ENCODE measurements around the gene SH3PXD2A.

SH3PXD2A gene

DNA sequence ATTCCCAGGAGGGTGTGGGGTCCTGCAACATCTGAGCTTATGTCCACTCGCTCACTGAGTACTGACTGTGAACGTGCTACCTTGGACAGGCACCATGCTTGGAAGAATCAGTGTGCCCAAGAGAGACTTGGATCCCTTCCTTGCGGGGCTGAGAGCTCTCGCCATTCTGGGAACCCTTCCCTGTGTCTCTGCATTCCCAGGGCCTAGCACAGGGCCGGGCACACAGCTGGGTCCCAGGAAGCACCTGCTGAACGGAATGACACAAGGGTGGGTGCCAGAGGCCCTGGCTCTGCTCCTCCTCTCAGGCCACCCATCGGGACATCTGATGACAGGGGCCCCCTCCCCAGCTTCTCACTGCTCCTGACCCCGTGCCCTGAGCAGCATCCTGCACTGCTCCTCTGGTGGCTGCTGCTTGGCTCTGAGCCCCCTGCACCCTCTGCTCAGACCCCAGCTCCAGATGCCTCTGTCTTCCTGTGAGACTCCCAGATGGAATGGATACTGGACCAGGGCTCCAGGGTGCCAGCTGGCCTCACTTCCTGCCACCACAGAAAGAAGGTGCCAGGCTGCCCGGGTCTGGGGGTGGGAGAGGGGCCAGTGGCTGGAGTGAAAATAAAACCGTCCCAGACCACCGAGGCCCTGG is 232.3 kb downstream of the SH3PXD2A start:
- H3K27ac ChIP-seq = peak overlapping the region; percentile 68 to 89
- no peaks in the 10 kb centered on the region for H3K27me3 ChIP-seq
- TF ChIP-seq, protein P1, sequence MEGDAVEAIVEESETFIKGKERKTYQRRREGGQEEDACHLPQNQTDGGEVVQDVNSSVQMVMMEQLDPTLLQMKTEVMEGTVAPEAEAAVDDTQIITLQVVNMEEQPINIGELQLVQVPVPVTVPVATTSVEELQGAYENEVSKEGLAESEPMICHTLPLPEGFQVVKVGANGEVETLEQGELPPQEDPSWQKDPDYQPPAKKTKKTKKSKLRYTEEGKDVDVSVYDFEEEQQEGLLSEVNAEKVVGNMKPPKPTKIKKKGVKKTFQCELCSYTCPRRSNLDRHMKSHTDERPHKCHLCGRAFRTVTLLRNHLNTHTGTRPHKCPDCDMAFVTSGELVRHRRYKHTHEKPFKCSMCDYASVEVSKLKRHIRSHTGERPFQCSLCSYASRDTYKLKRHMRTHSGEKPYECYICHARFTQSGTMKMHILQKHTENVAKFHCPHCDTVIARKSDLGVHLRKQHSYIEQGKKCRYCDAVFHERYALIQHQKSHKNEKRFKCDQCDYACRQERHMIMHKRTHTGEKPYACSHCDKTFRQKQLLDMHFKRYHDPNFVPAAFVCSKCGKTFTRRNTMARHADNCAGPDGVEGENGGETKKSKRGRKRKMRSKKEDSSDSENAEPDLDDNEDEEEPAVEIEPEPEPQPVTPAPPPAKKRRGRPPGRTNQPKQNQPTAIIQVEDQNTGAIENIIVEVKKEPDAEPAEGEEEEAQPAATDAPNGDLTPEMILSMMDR (IDR thresholded peaks at IDR 0.05) = no peak
- intact Hi-C loops (cut with DNase I; ENCODE audit: low total_unique reads) = no loop called here
- H3K4me1 ChIP-seq = peaks cover 11 to 86% (median 76%) of the 10 kb centered on the region in 4 donors
- DNase-seq = no peak
- H3K9me3 ChIP-seq = no peaks in the 10 kb centered on the region
- H3K36me3 ChIP-seq = peaks cover 7 to 59% (median 27%) of the 10 kb centered on the region in 3 donors
- no peak overlapping the region for H3K4me3 ChIP-seq

DNA sequence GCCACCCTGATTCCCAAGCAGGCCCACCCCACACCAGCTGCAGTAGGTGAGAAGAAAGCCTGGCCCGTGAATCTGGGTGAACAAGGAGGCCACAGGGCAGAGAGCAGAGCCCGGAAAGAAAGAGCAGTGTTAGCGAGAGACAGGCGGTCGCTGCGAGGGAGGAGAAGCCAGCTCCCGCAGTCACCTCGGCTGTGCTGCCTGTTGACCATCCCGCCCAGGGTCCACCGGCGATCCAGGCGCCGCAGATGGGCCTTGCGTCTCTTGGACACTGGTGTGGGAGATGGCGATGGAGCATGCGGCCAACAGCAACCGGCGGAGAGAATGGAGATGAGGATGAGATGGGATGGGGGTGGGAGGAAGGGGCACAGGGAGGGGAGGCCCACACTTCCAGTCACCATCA is 233.1 kb downstream of the SH3PXD2A start:
- H3K4me3 ChIP-seq = no peak overlapping the region
- peak overlapping the region; percentile 68 to 89 for H3K27ac ChIP-seq
- no peaks in the 10 kb centered on the region for H3K9me3 ChIP-seq
- DNase-seq = no peak
- peaks cover 18 to 86% (median 80%) of the 10 kb centered on the region in 4 donors for H3K4me1 ChIP-seq
- peaks cover 7 to 59% (median 26%) of the 10 kb centered on the region in 3 donors for H3K36me3 ChIP-seq
- TF ChIP-seq, protein P1 (IDR thresholded peaks at IDR 0.05) = no peak
- intact Hi-C loops (cut with DNase I; ENCODE audit: low total_unique reads) = no loop called here
- no peaks in the 10 kb centered on the region for H3K27me3 ChIP-seq

DNA sequence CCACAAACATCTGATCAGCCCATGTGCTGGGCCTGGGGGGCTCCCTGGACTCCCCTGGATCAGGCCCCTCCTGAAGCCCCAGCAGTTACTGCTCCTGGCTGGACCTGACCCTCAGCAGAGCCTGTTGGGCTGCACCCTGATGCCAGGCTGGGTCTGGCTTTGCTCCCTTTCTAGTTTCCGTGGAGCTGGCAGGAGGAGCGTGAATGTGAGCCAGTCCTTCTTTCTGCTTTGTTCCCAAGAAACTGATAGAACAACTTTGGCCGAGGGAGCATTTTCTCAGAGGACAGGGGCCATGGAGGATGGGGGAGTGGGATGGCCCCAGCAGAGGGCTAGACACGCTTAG is 233.6 kb downstream of the SH3PXD2A start:
- Histone ChIP-seq H3K27ac (peak overlapping the region; percentile 68 to 89), H3K4me1 (peaks cover 22 to 86% (median 80%) of the 10 kb centered on the region in 4 donors), H3K9me3 (no peaks in the 10 kb centered on the region), H3K36me3 (peaks cover 7 to 59% (median 25%) of the 10 kb centered on the region in 3 donors), H3K27me3 (no peaks in the 10 kb centered on the region), H3K4me3 (no peak overlapping the region)
- intact Hi-C loops (cut with DNase I; ENCODE audit: low total_unique reads) = no loop called here
- TF ChIP-seq, protein P1 (IDR thresholded peaks at IDR 0.05) = no peak
- peak in 1 of 2 donors; percentile 87 for DNase-seq

DNA sequence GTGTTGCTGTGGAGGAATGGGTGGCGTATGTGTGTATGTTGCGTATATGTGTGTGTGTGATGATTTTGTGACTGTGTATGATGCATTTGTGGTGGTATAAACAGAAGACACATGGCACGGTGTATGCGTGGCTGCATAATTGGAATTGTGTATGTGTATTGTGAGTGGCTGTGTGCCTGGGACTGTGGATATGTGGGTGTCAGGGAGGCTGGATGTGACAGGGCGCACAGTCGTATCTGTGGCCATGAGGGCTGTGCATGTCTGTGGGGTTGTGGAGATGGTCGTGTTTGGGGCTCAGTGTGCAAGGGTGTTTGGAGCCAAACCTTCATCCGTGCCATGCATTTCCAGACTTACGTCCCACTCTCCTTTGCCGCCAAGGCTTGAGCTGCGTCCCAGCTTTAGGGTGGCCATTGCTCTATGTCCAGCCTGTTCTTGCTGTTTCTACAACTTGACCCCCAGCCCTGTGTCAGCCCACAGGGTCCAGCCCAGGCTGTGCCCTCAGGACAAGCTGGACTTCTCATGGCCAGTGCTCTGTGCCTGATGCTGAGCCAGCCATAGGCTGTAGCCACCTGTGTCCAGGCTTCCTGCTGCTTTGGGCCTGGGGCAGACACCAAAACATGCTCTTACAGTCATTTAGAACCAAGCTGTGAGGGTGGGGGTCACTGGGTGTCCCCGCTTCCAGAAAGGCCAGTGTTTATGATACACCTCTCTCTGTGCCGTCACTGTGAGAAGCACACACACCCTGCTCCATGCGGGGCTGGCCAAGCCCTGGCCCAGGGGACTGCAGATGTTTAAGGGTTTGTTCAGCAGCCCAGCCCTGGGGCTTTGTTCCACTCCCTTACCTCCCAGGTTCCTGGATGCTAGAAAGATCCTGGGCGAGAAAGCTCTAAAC is 234.2 kb downstream of the SH3PXD2A start:
- H3K36me3 ChIP-seq = peaks cover 7 to 60% (median 29%) of the 10 kb centered on the region in 3 donors
- no peaks in the 10 kb centered on the region for H3K27me3 ChIP-seq
- H3K27ac ChIP-seq = peak overlapping the region; percentile 68 to 89
- H3K4me3 ChIP-seq = no peak overlapping the region
- no peaks in the 10 kb centered on the region for H3K9me3 ChIP-seq
- H3K4me1 ChIP-seq = peaks cover 25 to 86% (median 81%) of the 10 kb centered on the region in 4 donors
- intact Hi-C loops (cut with DNase I; ENCODE audit: low total_unique reads) = no loop called here
- no peak for DNase-seq
- TF ChIP-seq, protein P1 (IDR thresholded peaks at IDR 0.05) = no peak

DNA sequence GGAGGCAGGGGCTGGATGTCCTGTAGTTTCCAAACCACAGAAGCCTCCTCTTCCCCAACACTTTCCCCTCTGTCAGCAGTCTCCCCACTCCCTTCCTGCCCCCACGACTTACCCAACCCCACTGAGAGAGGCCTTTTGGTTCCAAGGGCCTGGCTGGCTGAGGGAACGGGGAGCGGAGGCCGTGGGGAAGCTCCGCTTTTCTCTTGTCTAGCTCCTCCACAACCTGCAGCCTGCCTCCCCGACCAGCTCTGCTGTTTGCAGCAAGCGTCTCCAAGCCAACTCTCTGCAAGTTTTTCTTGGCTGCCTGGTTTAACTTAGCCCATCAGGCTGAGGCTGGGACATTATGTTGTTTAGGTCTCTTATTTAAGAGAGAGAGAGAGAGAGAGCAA is 235.0 kb downstream of the SH3PXD2A start:
- Histone ChIP-seq H3K4me3 (no peak overlapping the region), H3K4me1 (peaks cover 26 to 86% (median 81%) of the 10 kb centered on the region in 4 donors), H3K36me3 (peaks cover under 1 to 55% (median 30%) of the 10 kb centered on the region in 3 donors), H3K27ac (peak overlapping the region; percentile 68 to 89), H3K9me3 (no peaks in the 10 kb centered on the region), H3K27me3 (no peaks in the 10 kb centered on the region)
- TF ChIP-seq, protein P1 (IDR thresholded peaks at IDR 0.05) = no peak
- DNase-seq = peak in 1 of 2 donors; percentile 80
- intact Hi-C loops (cut with DNase I; ENCODE audit: low total_unique reads) = no loop called here

All from tibial artery (tissue), 4 donors.